Measurements from ENCODE around the gene TOMM5.

The TOMM5 gene

GRCh38 chr9:37542488-37542887 is 49.9 kb downstream of the TOMM5 start:
- H3K79me2 ChIP-seq (ENCODE audit: insufficient read depth, low read length), result no peaks in the 10 kb centered on the region
- no peaks in the 10 kb centered on the region for H4K20me1 ChIP-seq (ENCODE audit: insufficient read depth, low read length, poor library complexity, severe bottlenecking)
- peaks cover 37% of the 10 kb centered on the region; the same call in 1 of the 2 replicates for H3K36me3 ChIP-seq (ENCODE audit: insufficient read depth, low read length)
- H3K9me3 ChIP-seq (ENCODE audit: insufficient read depth, low read depth, low read length), result no peaks in the 10 kb centered on the region
- H2AFZ ChIP-seq (ENCODE audit: low read length), result no peak overlapping the region
- H3K4me2 ChIP-seq (ENCODE audit: low read depth, low read length, poor library complexity, severe bottlenecking), result no peak overlapping the region
- no peaks in the 10 kb centered on the region for H3F3A ChIP-seq (ENCODE audit: low read depth)
- TF ChIP-seq EZH2phosphoT487 (IDR thresholded peaks at IDR 0.05; ENCODE audit: borderline replicate concordance) (no peak), CTCF (conservative IDR thresholded peaks at IDR 0.05; ENCODE audit: low read length) (no peak)
- H3K4me3 ChIP-seq (ENCODE audit: low read length, poor library complexity, severe bottlenecking), result no peak overlapping the region
- H3K9me2 ChIP-seq (replicated peaks; ENCODE audit: low read depth, low read length), result no peaks in the 10 kb centered on the region
- H3K4me1 ChIP-seq (ENCODE audit: insufficient read depth, low read length, poor library complexity, severe bottlenecking), result no peaks in the 10 kb centered on the region
- no peaks in the 10 kb centered on the region for H3K27me3 ChIP-seq (ENCODE audit: insufficient read depth, low read length, poor library complexity, severe bottlenecking)
- no peak overlapping the region for H3K9ac ChIP-seq (ENCODE audit: low read depth, low read length, poor library complexity, severe bottlenecking)

GRCh38 chr9:37541465-37541864 is 50.9 kb downstream of the TOMM5 start:
- no peaks in the 10 kb centered on the region for H3K9me2 ChIP-seq (replicated peaks; ENCODE audit: low read depth, low read length)
- no peaks in the 10 kb centered on the region for H3K4me1 ChIP-seq (ENCODE audit: insufficient read depth, low read length, poor library complexity, severe bottlenecking)
- no peak overlapping the region for H2AFZ ChIP-seq (ENCODE audit: low read length)
- peaks cover 48% of the 10 kb centered on the region; the same call in 1 of the 2 replicates for H3K36me3 ChIP-seq (ENCODE audit: insufficient read depth, low read length)
- H3K9me3 ChIP-seq (ENCODE audit: insufficient read depth, low read depth, low read length), result no peaks in the 10 kb centered on the region
- H3K4me2 ChIP-seq (ENCODE audit: low read depth, low read length, poor library complexity, severe bottlenecking), result no peak overlapping the region
- no peaks in the 10 kb centered on the region for H3K79me2 ChIP-seq (ENCODE audit: insufficient read depth, low read length)
- TF ChIP-seq CTCF (conservative IDR thresholded peaks at IDR 0.05; ENCODE audit: low read length) (no peak), EZH2phosphoT487 (IDR thresholded peaks at IDR 0.05; ENCODE audit: borderline replicate concordance) (no peak)
- no peak overlapping the region for H3K9ac ChIP-seq (ENCODE audit: low read depth, low read length, poor library complexity, severe bottlenecking)
- H4K20me1 ChIP-seq (ENCODE audit: insufficient read depth, low read length, poor library complexity, severe bottlenecking), result no peaks in the 10 kb centered on the region
- no peak overlapping the region for H3K4me3 ChIP-seq (ENCODE audit: low read length, poor library complexity, severe bottlenecking)
- no peaks in the 10 kb centered on the region for H3F3A ChIP-seq (ENCODE audit: low read depth)
- no peaks in the 10 kb centered on the region for H3K27me3 ChIP-seq (ENCODE audit: insufficient read depth, low read length, poor library complexity, severe bottlenecking)

- Histone ChIP-seq H3K4me3 (ENCODE audit: low read length, poor library complexity, severe bottlenecking) (no peak overlapping the region), H3F3A (ENCODE audit: low read depth) (no peaks in the 10 kb centered on the region)
These were observed 51.8 kb downstream of the TOMM5 start for GRCh38 chr9:37540634-37541033.

More at GRCh38 chr9:37540634-37541033, 51.8 kb downstream of the TOMM5 start:
- TF ChIP-seq CTCF (conservative IDR thresholded peaks at IDR 0.05; ENCODE audit: low read length) (no peak), EZH2phosphoT487 (IDR thresholded peaks at IDR 0.05; ENCODE audit: borderline replicate concordance) (no peak)
- peaks cover 54% of the 10 kb centered on the region; the same call in 1 of the 2 replicates for H3K36me3 ChIP-seq (ENCODE audit: insufficient read depth, low read length)
- no peaks in the 10 kb centered on the region for H3K4me1 ChIP-seq (ENCODE audit: insufficient read depth, low read length, poor library complexity, severe bottlenecking)
- no peaks in the 10 kb centered on the region for H4K20me1 ChIP-seq (ENCODE audit: insufficient read depth, low read length, poor library complexity, severe bottlenecking)
- no peak overlapping the region for H2AFZ ChIP-seq (ENCODE audit: low read length)
- H3K9me3 ChIP-seq (ENCODE audit: insufficient read depth, low read depth, low read length), result no peaks in the 10 kb centered on the region
- H3K9ac ChIP-seq (ENCODE audit: low read depth, low read length, poor library complexity, severe bottlenecking), result no peak overlapping the region
- H3K4me2 ChIP-seq (ENCODE audit: low read depth, low read length, poor library complexity, severe bottlenecking), result no peak overlapping the region
- H3K27me3 ChIP-seq (ENCODE audit: insufficient read depth, low read length, poor library complexity, severe bottlenecking), result no peaks in the 10 kb centered on the region
- no peaks in the 10 kb centered on the region for H3K9me2 ChIP-seq (replicated peaks; ENCODE audit: low read depth, low read length)
- no peaks in the 10 kb centered on the region for H3K79me2 ChIP-seq (ENCODE audit: insufficient read depth, low read length)
